NCI-H748 (cell line): Measurements from ENCODE around the gene DLK1.
A peak's percentile ranks its signal among the peaks of the same experiment; 100 is the strongest.

Source experiments
- DNase-seq: peaks from one replicate; lab custom pipeline; 2025; ENCODE audit not compliant: unreplicated experiment; lab: John Stamatoyannopoulos, UW

Gene DLK1

GRCh38 chr14:100712490-100712889 lies 14.2 kb upstream of the DLK1 start:
- peak; percentile 25 for DNase-seq

DNA sequence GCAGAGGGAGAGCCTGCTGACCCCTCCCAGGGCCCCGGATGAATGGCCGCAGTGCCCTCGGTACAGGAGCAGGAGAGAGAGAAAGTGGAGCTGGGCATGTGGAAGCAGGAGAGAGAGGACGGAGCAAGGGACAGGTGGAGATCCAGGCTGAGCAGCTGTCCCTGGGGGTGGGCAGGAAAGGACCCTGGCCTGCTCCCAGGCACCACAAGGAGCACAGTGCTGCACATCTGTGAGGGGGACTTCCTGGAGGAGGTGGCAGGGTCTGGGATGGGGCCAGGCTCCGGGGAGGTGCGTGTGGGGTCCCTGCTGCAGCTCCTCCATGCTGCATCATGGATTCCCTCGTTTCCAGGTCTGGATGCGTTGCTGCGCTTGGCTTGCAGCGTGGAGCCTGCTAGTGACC lies 13.0 kb upstream of the DLK1 start:
- DNase-seq, result no peak

DNA sequence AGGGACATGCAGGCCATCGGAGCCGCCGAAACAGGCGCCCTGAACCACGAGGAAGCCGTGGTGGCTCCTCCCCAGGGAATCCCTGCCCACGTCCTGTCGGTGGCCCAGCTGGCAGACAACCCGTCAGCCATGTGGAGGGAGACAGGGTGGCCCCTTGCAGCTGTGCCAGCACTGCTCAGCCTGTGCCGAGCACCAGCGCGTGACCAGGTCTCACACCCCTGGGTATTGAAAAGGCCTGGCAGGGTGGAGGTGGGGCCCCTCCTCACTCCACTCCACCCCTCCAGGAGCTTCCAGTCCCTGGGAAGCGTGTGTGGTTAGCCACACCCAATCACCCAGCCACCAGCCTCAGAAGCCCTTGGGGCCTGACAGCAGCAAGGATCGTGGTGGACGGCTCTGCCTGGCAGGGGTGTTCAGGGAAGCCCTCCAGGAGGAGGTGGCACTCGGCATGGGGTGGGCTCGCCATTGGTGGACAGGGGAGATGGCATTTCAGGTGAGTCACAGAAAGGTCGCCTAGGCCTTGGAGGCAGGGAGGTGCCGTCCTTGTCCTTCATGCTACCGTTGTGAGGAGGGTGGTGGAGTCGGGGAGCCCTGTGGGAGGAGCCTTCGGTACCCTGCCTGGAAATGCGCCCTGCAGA lies 12.3 kb upstream of the DLK1 start:
- DNase-seq, result no peak

GRCh38 chr14:100715332-100715731 lies 11.4 kb upstream of the DLK1 start:
- DNase-seq, result no peak

DNA sequence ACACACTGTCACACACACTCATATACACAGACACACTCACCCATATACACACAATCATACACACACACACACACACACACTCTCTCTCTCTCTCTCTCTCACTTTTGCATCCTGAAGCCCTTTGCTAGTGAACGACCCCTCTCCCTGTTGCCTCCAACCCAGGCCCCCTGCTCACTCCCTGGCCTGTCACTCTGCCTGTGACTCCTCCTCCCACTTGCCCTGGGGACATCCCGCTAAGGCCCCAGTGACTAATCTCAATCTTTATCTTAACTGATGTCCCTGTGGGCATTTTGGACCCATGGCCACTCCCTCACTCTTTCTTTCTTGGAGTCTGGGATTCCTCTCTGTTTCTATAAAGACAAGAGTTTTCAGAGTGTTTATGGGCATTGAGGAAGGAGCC lies 10.9 kb upstream of the DLK1 start:
- no peak for DNase-seq

GRCh38 chr14:100717386-100717785 lies 9.3 kb upstream of the DLK1 start:
- no peak for DNase-seq

- no peak for DNase-seq
Measured at GRCh38 chr14:100719976-100720520, 6.6 kb upstream of the DLK1 start.

- no peak for DNase-seq
Measured at GRCh38 chr14:100721568-100721967, 5.1 kb upstream of the DLK1 start.

GRCh38 chr14:100722367-100722766 lies 4.3 kb upstream of the DLK1 start:
- DNase-seq, result no peak

DNA sequence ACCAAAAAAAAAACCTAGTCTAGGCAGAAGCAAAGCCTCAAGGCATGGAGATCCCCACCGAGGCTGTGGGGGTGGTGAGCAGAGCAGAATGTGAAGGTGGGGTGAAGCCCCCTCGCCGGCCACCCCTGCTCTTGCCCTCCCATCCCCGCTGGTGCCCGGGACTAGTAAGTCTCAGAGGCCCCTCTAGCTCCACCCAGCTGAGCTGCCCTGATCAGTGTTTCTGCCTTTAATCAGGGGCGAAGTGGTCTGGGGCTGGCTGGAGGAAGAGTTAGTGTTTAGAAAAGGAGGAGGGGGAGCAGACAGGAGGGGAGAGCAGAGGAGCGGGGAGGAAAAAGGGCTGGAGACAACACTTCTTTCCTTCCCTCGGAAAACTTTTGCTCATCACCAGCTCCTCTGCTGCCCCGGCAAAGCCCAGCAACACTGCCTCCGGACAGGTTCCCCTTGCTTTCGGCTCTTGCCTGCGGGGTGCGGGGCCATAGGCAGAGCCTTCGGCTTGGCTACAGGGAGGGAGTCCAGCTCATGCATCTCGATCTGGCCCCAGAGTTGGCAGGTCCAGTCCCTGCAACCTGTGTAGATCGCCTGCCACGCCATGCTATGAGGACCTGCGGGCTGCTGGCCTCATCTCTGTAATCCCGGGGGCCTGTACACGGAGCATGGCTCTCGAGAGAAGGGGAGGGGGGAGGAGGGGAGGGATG lies 3.4 kb upstream of the DLK1 start:
- DNase-seq, result no peak

- no peak for DNase-seq
Measured at GRCh38 chr14:100723830-100724437, 2.8 kb upstream of the DLK1 start.

GRCh38 chr14:100724536-100724935 lies 2.2 kb upstream of the DLK1 start:
- no peak for DNase-seq

- DNase-seq, result no peak
Measured at GRCh38 chr14:100725587-100726387, 905 bp upstream of the DLK1 start.

DNA sequence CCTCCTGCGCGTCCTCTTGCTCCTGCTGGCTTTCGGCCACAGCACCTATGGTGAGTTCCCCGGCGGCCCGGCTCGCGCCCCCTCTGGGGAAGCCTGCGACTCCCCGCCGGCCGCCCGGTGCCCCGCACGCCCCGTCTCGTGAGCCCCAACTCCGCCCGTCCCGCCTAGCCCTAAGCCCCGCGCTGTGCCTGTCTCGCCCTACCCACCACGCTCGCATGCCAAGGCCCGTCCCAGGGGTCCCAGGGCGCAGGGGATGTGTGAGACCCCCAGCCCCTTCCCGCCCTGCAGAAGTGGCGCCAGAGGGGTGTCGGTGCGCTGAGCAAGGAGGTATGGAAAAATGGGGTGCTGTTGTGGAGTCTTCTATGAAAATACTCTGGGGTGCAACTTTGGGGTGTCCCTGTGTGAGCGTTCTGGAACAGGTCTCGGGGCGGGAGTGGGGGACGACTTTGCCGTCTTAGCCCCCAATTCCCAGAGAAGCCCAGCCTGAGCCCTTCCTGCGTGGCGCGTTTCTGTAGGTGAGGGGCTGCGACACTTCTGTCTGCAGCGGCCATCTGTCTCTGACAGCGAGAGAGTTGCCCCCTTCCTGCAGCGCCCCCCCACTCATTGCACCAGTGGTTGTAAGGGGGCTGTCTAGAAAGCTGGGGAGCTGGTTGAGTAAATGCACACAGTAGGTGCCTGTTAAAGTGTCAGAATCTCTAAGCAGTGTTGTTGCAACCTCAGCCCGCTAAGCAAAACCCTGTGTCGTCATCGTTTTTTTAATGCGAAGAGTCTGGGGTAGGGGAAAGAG lies 587 bp downstream of the DLK1 start:
- DNase-seq, result no peak

- no peak for DNase-seq
Measured at GRCh38 chr14:100727873-100728240, 1.2 kb downstream of the DLK1 start.

- DNase-seq, result no peak
Measured at GRCh38 chr14:100728962-100729361, 2.3 kb downstream of the DLK1 start.

GRCh38 chr14:100729982-100730381 lies 3.3 kb downstream of the DLK1 start:
- no peak for DNase-seq

- DNase-seq, result no peak
Measured at GRCh38 chr14:100730581-100730980, 3.9 kb downstream of the DLK1 start.

GRCh38 chr14:100731011-100731670 lies 4.4 kb downstream of the DLK1 start:
- no peak for DNase-seq
